GM12878 (cell line): ENCODE data around the gene ATP1A1. TPM values are rescaled to one million over a fixed set of nuclear protein-coding genes. Genes with fewer than 3 reads are reported as not detected.

Experiments
- ATAC-seq: fragments of 200-7000 bp; cut with Tn5 transposase; 3 replicates; pipeline ENCODE4 v1.9.1; 2020; ENCODE audit warnings: mild to moderate bottlenecking, moderate library complexity
- BruUV-seq: library from RNA; stranded (reverse); fragments of 400-500 nt; replicated peaks from 2 replicates; lab custom pipeline; 2021; lab: Mats Ljungman, UMichigan
- CTCF ChIA-PET: fragments of 300-600 bp; sonication (Branson Sonifier 250); formaldehyde crosslinking; extraction: SDS; loops from one replicate; lab custom pipeline; 2021; ENCODE audit warnings: inconsistent platforms; lab: Yijun Ruan, JAX
- POLR2A ChIA-PET: fragments of 350-600 bp; formaldehyde crosslinking; extraction: SDS; loops from one replicate; lab custom pipeline; 2021; ENCODE audit warnings: inconsistent platforms; lab: Charles Lee
- RAD21 ChIA-PET: fragments of 300-600 bp; sonication (Branson Sonifier 250); formaldehyde crosslinking; loops from one replicate; lab custom pipeline; 2023; ENCODE audit warnings: antibody characterized with exemption; ENCODE audit not compliant: unreplicated experiment; lab: Charles Lee
- SMC1A ChIA-PET: fragments of 300-600 bp; sonication (Branson Sonifier 250); formaldehyde crosslinking; loops from one replicate; lab custom pipeline; 2023; ENCODE audit not compliant: unreplicated experiment, uncharacterized antibody; lab: Charles Lee
- DNase-seq: peaks from one replicate; pipeline ENCODE4 v3.0.0-alpha.2; 2011; ENCODE audit warnings: low read depth, low spot score
- FAIRE-seq: peaks from 3 replicates; lab custom pipeline; 2011; peaks lifted over from hg19 to GRCh38; lab: Jason Lieb, UNC
- H2AFZ ChIP-seq: 2 replicates; pipeline ENCODE4 v1.6.0; 2011; ENCODE audit warnings: low read depth, low read length, control low read depth; ENCODE audit not compliant: control insufficient read depth
- H3K27ac ChIP-seq: 2 replicates; pipeline ENCODE4 v1.5.1; 2011; ENCODE audit warnings: control low read depth; ENCODE audit not compliant: control insufficient read depth, insufficient read depth
- H3K27me3 ChIP-seq, 2 experiments: replicated peaks in 1 of 2; 2 replicates each; pipeline versions ENCODE4 v1.6.0 to v1.6.1; 2011; ENCODE audit warnings: low read length in 1 of 2; ENCODE audit not compliant: control insufficient read depth in 2 of 2, insufficient read depth in 2 of 2
- H3K36me3 ChIP-seq, 2 experiments: 2 replicates each; pipeline ENCODE4 v1.5.1; 2011; ENCODE audit warnings: low read length in 1 of 2; ENCODE audit not compliant: control insufficient read depth in 2 of 2, insufficient read depth in 2 of 2
- H3K4me1 ChIP-seq: 2 replicates; pipeline ENCODE4 v1.6.1; 2011; ENCODE audit warnings: mild to moderate bottlenecking, low read length, moderate library complexity, mixed read lengths; ENCODE audit not compliant: control insufficient read depth, insufficient read depth
- H3K4me2 ChIP-seq: 2 replicates; pipeline ENCODE4 v1.6.0; 2011; ENCODE audit warnings: control low read depth; ENCODE audit not compliant: control insufficient read depth, insufficient read depth
- H3K4me3 ChIP-seq: fragments of 200-600 bp; sonication (generic); 2 replicates; pipeline ENCODE4 v1.5.1; 2016
- H3K79me2 ChIP-seq: 2 replicates; pipeline ENCODE4 v1.6.0; 2011; ENCODE audit warnings: low read length; ENCODE audit not compliant: control insufficient read depth, insufficient read depth
- H3K9ac ChIP-seq: 2 replicates; pipeline ENCODE4 v1.8.0; 2011; ENCODE audit warnings: low read length, control low read depth, mixed read lengths; ENCODE audit not compliant: control insufficient read depth, insufficient read depth
- H3K9me3 ChIP-seq: replicated peaks from 3 replicates; pipeline ENCODE4 v1.5.1; 2011; ENCODE audit warnings: mild to moderate bottlenecking, low read length; ENCODE audit not compliant: control insufficient read depth, insufficient read depth
- H4K20me1 ChIP-seq: 2 replicates; pipeline ENCODE4 v1.6.0; 2011; ENCODE audit not compliant: control insufficient read depth, insufficient read depth
- ASH2L ChIP-seq: fragments of 300-600, 200-600 bp; sonication (generic); IDR thresholded peaks from 2 replicates; pipeline ENCODE4 v1.6.1; 2017; ENCODE audit warnings: low read depth, mild to moderate bottlenecking, borderline replicate concordance
- ATF3 ChIP-seq: IDR thresholded peaks from 2 replicates; pipeline ENCODE4 v1.6.1; 2011; ENCODE audit warnings: low read depth, mild to moderate bottlenecking, low read length, moderate library complexity, borderline replicate concordance; ENCODE audit errors: extremely low read depth
- E2F4 ChIP-seq: IDR thresholded peaks from 2 replicates; pipeline ENCODE4 v1.6.1; 2012; ENCODE audit warnings: low read depth, low read length, improper control_type of control experiment
- HDAC2 ChIP-seq: fragments of 200-600 bp; sonication (generic); IDR thresholded peaks from 2 replicates; pipeline ENCODE4 v1.6.1; 2017
- IKZF1 ChIP-seq: fragments of 450-650 bp; conservative IDR thresholded peaks from 2 replicates; pipeline ENCODE4 v1.6.1; 2017; ENCODE audit warnings: antibody characterized with exemption, mild to moderate bottlenecking
- MAX ChIP-seq: IDR thresholded peaks from 2 replicates; pipeline ENCODE4 v1.6.1; 2012; ENCODE audit warnings: low read depth, low read length, improper control_type of control experiment
- MXI1 ChIP-seq: fragments of 150-350 bp; IDR thresholded peaks from 2 replicates; pipeline ENCODE4 v1.6.1; 2011; ENCODE audit warnings: low read depth, mild to moderate bottlenecking, inconsistent platforms, low read length, improper control_type of control experiment
- RCOR1 ChIP-seq: conservative IDR thresholded peaks from 2 replicates; pipeline ENCODE4 v1.6.1; 2012; ENCODE audit warnings: low read depth, low read length, improper control_type of control experiment
- SP1 ChIP-seq: IDR thresholded peaks from one replicate; pipeline ENCODE4 v1.6.1; 2011; ENCODE audit warnings: low read depth, low read length
- SREBF2 ChIP-seq: IDR thresholded peaks from 2 replicates; pipeline ENCODE4 v1.6.1; 2012; ENCODE audit warnings: mild to moderate bottlenecking, low read length
- SUZ12 ChIP-seq: fragments of 200-600 bp; sonication (generic); IDR thresholded peaks from one replicate; pipeline ENCODE4 v1.6.1; 2018; ENCODE audit warnings: antibody characterized with exemption, mild to moderate bottlenecking; ENCODE audit not compliant: unreplicated experiment
- YBX1 ChIP-seq: fragments of 450-650 bp; IDR thresholded peaks from 2 replicates; pipeline ENCODE4 v1.6.1; 2016; ENCODE audit warnings: antibody characterized with exemption
- ZBTB11 ChIP-seq: fragments of 450-650 bp; formaldehyde crosslinking; IDR thresholded peaks from 2 replicates; pipeline ENCODE4 v1.5.0; 2022; ENCODE audit warnings: mild to moderate bottlenecking, missing genetic modification characterization
- ZBTB40 ChIP-seq: fragments of 450-650 bp; IDR thresholded peaks from 2 replicates; pipeline ENCODE4 v1.6.1; 2016; ENCODE audit warnings: mild to moderate bottlenecking, moderate library complexity, borderline replicate concordance
- ZNF217 ChIP-seq: fragments of 450-650 bp; IDR thresholded peaks from 2 replicates; pipeline ENCODE4 v1.6.1; 2017; ENCODE audit warnings: antibody characterized with exemption, mild to moderate bottlenecking
- ZNF274 ChIP-seq: IDR thresholded peaks from one replicate; pipeline ENCODE4 v1.8.0; 2011; ENCODE audit not compliant: insufficient read length, insufficient read depth
- WGBS: methylation state at CpG from one replicate; pipeline ENCODE4 v1.1.6; 2016; ENCODE audit warnings: low lambda C conversion rate; ENCODE audit not compliant: insufficient replicate concordance, insufficient coverage; ENCODE audit errors: missing lambda C conversion rate; 5-methylcytosine and 5-hydroxymethylcytosine counted together
- in situ Hi-C: fragments of 300-500 bp; cut with MboI; formaldehyde crosslinking; loops from 9 replicates; pipeline ENCODE4 v1.14.3; 2018; ENCODE audit warnings: mixed read lengths
- intact Hi-C: fragments of 100-400 bp; cut with micrococcal nuclease; formaldehyde crosslinking; loops from one replicate; pipeline ENCODE4 v1.14.2; 2022; ENCODE audit not compliant: unreplicated experiment
- polyA plus RNA-seq, 11 experiments: library from polyadenylated mRNA; depleted of rRNA in 4 of 11; unstranded in 6 of 11; stranded (reverse) in 5 of 11; fragments of >200 nt; fragmentation: Nextera tagmentation in 4 of 11; fragmentation: Illumina TruSeq in 1 of 11; extraction: Ambion mirVana in 4 of 11; extraction: Trizol in 1 of 11; gene quantifications; 1 replicate in 1 of 11; 2 replicates in 10 of 11; pipeline versions ENCODE4 v1.2.1 to v1.2.3, GENCODE V29; 2011 to 2016; ENCODE audit warnings: inconsistent platforms in 2 of 11, missing spikeins in 2 of 11, low read depth in 1 of 11
- total RNA-seq, 4 experiments: library from RNA; depleted of rRNA in 3 of 4; stranded (reverse); fragments of >200 nt in 3 of 4; fragmentation: Illumina TruSeq in 1 of 4; extraction: Trizol in 1 of 4; gene quantifications; 2 replicates each; pipeline versions ENCODE4 v1.2.1 to v1.2.3, GENCODE V29; 2013 to 2021

The ATP1A1 gene
- total and polyA plus RNA-seq, 10 of the 15 experiments (the other 5 are each of a cell fraction or from before 2014, with no cell fraction given), result 113 to 566 (median 313) TPM

GRCh38 chr1:116402333-116402732 is 29.3 kb downstream of the ATP1A1 start:
- CTCF ChIA-PET, result interaction anchor here (0.6 to 2.2 kb wide), 3 partner anchors 21 to 263 kb away, joined by 3 to 7 read pairs (median 3); no protein-coding TSS in a partner anchor
- 59% methylated on average over 3 of the region's 3 CpGs for WGBS
- no peaks in the 10 kb centered on the region for H3K27me3 ChIP-seq
- SMC1A ChIA-PET, result interaction anchor here (1.0 to 2.1 kb wide), 7 partner anchors 11 to 47 kb away, joined by 3 to 5 read pairs (median 4); no protein-coding TSS in a partner anchor
- RAD21 ChIA-PET, result interaction anchor here (1.2 kb wide), 1 partner anchor 21 kb away, joined by 3 read pairs; no protein-coding TSS in a partner anchor
- BruUV-seq, result no TSS peak
- no peaks in the 10 kb centered on the region; the same call in 1 of the 2 replicates for H4K20me1 ChIP-seq
- H3K4me1 ChIP-seq, result no peaks in the 10 kb centered on the region
- no peak overlapping the region for H3K27ac ChIP-seq
- H3K4me3 ChIP-seq, result no peak overlapping the region
- FAIRE-seq (no peak), DNase-seq (no peak), ATAC-seq (no peak)
- H3K79me2 ChIP-seq, result no peaks in the 10 kb centered on the region
- POLR2A ChIA-PET, result interaction anchor here (0.8 to 1.8 kb wide), 4 partner anchors 11 to 27 kb away, joined by 3 to 8 read pairs (median 4); no protein-coding TSS in a partner anchor
- no peak overlapping the region for H3K9ac ChIP-seq
- no peaks in the 10 kb centered on the region for H3K9me3 ChIP-seq
- intact Hi-C loops, result no loop called here
- peaks cover 54 to 67% of the 10 kb centered on the region in 2 experiments for H3K36me3 ChIP-seq
- H3K4me2 ChIP-seq, result no peak overlapping the region
- in situ Hi-C loops, result no loop called here
- no peak overlapping the region for H2AFZ ChIP-seq
- TF ChIP-seq MXI1 (no peak), ZNF217 (no peak), YBX1 (no peak), ASH2L (no peak), SUZ12 (no peak), E2F4 (no peak), HDAC2 (no peak), MAX (no peak), ZBTB11 (no peak), ATF3 (no peak), RCOR1 (no peak), IKZF1 (no peak), SREBF2 (no peak), ZBTB40 (no peak), SP1 (no peak), ZNF274 (no peak)
